ENCODE measurements around the gene TACR2. TPM values are rescaled to one million over a fixed set of nuclear protein-coding genes. Genes with fewer than 3 reads are reported as not detected.

TACR2 gene
- total RNA-seq, 4 donors from 2014 or later, result 1.1 to 11.1 (median 3.2) TPM; not detected in 1

DNA sequence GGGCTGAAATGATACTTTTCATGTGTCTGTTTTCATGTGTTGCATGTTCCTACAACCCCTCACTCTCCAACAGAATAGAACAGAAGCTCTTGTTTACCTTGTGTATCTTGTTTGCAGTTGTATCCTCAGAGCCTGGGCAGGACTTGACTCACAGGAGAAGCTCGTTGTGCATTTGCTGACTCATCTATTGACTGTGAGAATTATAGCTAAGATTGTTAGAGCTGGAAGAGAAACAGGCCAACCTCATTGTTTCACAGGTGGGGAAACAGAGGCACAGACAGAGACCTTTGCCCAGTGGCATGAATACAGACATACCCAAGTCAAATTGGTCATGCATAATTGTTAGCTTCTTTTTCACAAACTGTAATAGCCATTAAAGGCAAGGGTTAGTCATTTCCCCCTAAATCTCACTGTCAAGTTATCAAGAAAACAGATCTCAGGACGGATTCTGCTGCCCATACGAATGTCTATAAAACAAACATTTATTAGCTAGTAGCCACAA is 30.0 kb upstream of the TACR2 start:
- Histone ChIP-seq H3K9me3 (no peaks in the 10 kb centered on the region), H3K4me3 (no peak overlapping the region), H3K27me3 (no peaks in the 10 kb centered on the region), H3K4me1 (peaks cover 0 to 22% (median 4%) of the 10 kb centered on the region in 4 donors), H3K27ac (peak overlapping the region in 1 of 4 donors; percentile 67), H3K36me3 (no peaks in the 10 kb centered on the region)
- TF ChIP-seq, protein P1, sequence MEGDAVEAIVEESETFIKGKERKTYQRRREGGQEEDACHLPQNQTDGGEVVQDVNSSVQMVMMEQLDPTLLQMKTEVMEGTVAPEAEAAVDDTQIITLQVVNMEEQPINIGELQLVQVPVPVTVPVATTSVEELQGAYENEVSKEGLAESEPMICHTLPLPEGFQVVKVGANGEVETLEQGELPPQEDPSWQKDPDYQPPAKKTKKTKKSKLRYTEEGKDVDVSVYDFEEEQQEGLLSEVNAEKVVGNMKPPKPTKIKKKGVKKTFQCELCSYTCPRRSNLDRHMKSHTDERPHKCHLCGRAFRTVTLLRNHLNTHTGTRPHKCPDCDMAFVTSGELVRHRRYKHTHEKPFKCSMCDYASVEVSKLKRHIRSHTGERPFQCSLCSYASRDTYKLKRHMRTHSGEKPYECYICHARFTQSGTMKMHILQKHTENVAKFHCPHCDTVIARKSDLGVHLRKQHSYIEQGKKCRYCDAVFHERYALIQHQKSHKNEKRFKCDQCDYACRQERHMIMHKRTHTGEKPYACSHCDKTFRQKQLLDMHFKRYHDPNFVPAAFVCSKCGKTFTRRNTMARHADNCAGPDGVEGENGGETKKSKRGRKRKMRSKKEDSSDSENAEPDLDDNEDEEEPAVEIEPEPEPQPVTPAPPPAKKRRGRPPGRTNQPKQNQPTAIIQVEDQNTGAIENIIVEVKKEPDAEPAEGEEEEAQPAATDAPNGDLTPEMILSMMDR (IDR thresholded peaks at IDR 0.05), result no peak
- no peak for DNase-seq

DNA sequence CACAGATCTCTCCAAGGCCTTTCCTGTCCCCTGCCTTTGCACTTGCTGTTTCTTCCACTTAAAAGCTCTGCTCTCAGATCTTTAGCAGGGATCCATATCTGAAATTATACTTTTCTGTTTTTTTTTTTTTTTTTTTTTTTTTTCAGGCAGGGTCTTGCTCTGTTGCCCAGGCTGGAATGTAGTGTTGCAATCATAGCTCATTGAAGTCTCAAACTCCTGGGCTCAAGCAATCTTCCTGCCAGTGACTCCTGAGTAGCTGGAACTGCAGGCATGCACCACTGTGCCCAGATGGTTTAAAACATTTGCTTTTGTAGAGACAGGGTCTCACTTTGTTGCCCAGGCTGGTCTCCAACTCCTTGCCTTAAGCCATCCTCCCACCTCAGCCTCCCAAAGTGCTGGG is 29.5 kb upstream of the TACR2 start:
- Histone ChIP-seq H3K27me3 (no peaks in the 10 kb centered on the region), H3K36me3 (no peaks in the 10 kb centered on the region), H3K4me1 (peaks cover 0 to 22% (median 3%) of the 10 kb centered on the region in 4 donors), H3K4me3 (no peak overlapping the region), H3K27ac (peak overlapping the region in 1 of 4 donors; percentile 67), H3K9me3 (no peaks in the 10 kb centered on the region)
- no peak for DNase-seq
- TF ChIP-seq POLR2A (IDR thresholded peaks at IDR 0.05), result no peak
- TF ChIP-seq, protein P1 (IDR thresholded peaks at IDR 0.05), result no peak

DNA sequence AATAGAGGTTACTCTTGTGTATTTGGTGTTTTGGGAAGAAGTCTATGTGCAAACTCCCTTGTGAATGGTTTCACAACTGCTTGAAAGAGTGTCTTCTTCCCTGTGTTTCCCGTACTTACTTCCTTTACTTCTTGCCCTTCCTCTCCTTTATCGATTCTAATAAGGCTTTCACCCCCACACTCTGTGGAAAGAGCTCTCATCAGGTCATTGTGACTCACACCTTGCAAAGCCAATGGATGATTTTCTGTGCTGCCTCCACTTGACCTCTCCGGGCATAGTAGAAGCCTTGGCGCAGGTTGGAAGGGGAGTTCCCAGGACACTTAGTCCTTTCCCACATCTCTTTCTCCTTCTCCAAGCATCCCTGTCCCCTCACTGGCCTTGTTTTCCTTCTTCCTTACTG is 28.3 kb upstream of the TACR2 start:
- Histone ChIP-seq H3K4me3 (no peak overlapping the region), H3K9me3 (no peaks in the 10 kb centered on the region), H3K27me3 (no peaks in the 10 kb centered on the region), H3K4me1 (peaks cover 0 to 12% (median 2%) of the 10 kb centered on the region in 4 donors), H3K27ac (no peak overlapping the region), H3K36me3 (no peaks in the 10 kb centered on the region)
- DNase-seq, result no peak
- TF ChIP-seq, protein P1 (IDR thresholded peaks at IDR 0.05), result no peak
- TF ChIP-seq POLR2A (IDR thresholded peaks at IDR 0.05), result no peak

DNA sequence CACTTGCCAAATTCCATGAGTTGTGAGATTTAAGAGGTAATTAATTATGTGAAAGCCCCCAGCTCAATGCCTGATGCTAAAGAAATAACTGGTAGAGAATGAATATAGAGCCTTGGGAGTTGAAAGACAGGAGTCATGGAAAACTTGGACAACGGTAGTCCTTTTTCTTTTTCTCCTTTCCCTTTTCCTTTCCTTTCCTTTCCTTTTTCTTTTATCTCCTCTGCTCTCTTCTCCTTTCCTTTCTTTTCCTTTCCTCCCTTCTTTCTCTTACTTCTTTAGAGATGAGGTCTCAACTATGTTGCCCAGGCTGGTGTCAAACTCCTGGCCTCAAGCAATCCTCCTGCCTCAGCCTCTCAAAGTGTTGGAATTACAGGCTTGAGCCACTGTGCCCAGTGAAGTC is 26.6 kb upstream of the TACR2 start:
- DNase-seq, result no peak
- peaks cover 0 to 20% (median 5%) of the 10 kb centered on the region in 4 donors for H3K4me1 ChIP-seq
- no peaks in the 10 kb centered on the region for H3K9me3 ChIP-seq
- H3K4me3 ChIP-seq, result no peak overlapping the region
- no peak for TF ChIP-seq POLR2A (IDR thresholded peaks at IDR 0.05)
- TF ChIP-seq, protein P1 (IDR thresholded peaks at IDR 0.05), result no peak
- H3K27me3 ChIP-seq, result no peaks in the 10 kb centered on the region
- no peaks in the 10 kb centered on the region for H3K36me3 ChIP-seq
- no peak overlapping the region for H3K27ac ChIP-seq

DNA sequence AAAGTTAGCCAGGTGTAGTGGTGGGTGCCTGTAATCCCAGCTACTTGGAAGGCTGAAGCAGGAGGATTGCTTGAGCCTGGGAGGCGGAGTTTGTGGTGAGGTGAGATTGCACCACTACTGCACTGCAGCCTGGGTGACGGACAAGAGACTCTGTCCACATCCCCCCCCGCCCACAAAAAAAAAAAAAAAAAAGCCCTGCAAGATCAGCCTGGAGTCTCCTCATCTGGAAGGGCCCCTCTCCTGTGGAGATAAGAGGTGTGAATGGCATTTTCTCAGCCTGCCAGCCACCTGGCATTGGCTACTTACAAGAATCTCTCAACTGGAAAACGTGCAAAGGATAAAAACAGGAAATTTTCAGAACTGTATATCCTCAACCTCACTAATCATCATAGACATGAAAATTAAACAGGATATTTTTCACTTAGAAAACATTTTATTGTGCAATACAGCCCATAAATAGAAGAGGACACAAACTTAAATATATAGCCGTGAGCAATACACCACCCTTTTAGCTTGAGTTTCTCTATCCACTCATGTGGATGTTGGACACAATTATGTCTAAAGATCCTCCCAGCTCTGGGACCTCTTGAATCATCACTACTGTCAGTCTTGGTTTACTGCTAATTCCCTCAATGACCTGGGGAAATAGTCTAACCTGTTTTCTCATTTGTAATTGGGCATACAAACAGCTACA is 23.2 kb upstream of the TACR2 start:
- Histone ChIP-seq H3K27me3 (no peaks in the 10 kb centered on the region), H3K36me3 (no peaks in the 10 kb centered on the region), H3K4me1 (peaks cover 0 to 19% (median 3%) of the 10 kb centered on the region in 4 donors), H3K27ac (peak overlapping the region in 2 of 4 donors; percentile 76 to 80), H3K4me3 (no peak overlapping the region), H3K9me3 (no peaks in the 10 kb centered on the region)
- TF ChIP-seq POLR2A (IDR thresholded peaks at IDR 0.05), result no peak
- TF ChIP-seq, protein P1 (IDR thresholded peaks at IDR 0.05), result no peak
- DNase-seq, result no peak

Data from Peyer's patch (tissue), 4 donors.